K562 (cell line): ENCODE measurements around the gene RAB6A. TPM values are rescaled to one million over a fixed set of nuclear protein-coding genes. Genes with fewer than 3 reads are reported as not detected.

Experiments
- BCL6 ChIP-seq: fragments of 250-450 bp; sonication (Bioruptor Pico); IDR thresholded peaks from 2 replicates; pipeline ENCODE4 v1.4.0; 2020
- BRCA1 ChIP-seq, 2 experiments: fragments of 450-650 bp in 1 of 2; sonication (generic) in 1 of 2; formaldehyde crosslinking in 1 of 2; IDR thresholded peaks; 2 replicates each; pipeline versions ENCODE4 v1.5.0 to v1.6.1; 2017 to 2020; ENCODE audit warnings: mild to moderate bottlenecking in 1 of 2, missing genetic modification reagents in 1 of 2
- DEAF1 ChIP-seq: fragments of 450-650 bp; formaldehyde crosslinking; IDR thresholded peaks from 2 replicates; pipeline ENCODE4 v1.4.0; 2020; ENCODE audit warnings: mild to moderate bottlenecking, moderate library complexity
- FOXJ3 ChIP-seq: sonication (generic); formaldehyde crosslinking; IDR thresholded peaks from 2 replicates; pipeline ENCODE4 v1.4.0; 2020; ENCODE audit warnings: mild to moderate bottlenecking, missing genetic modification reagents
- GATA2 ChIP-seq: sonication (generic); formaldehyde crosslinking; IDR thresholded peaks from 2 replicates; pipeline ENCODE4 v1.4.0; 2020; ENCODE audit warnings: mild to moderate bottlenecking, missing genetic modification reagents
- HLTF ChIP-seq: fragments of 450-650 bp; IDR thresholded peaks from 2 replicates; pipeline ENCODE4 v1.6.1; 2016
- HNRNPH1 ChIP-seq: fragments of 200-400 bp; formaldehyde crosslinking; optimal IDR thresholded peaks from 2 replicates; pipeline ENCODE3; 2017; ENCODE audit warnings: low read depth, mild to moderate bottlenecking, low read length, moderate library complexity
- ILK ChIP-seq: fragments of 450-650 bp; IDR thresholded peaks from 2 replicates; pipeline ENCODE4 v1.6.1; 2016; ENCODE audit warnings: missing genetic modification characterization, low read depth, mild to moderate bottlenecking, missing compliant biosample characterization, moderate library complexity, borderline replicate concordance
- MAX ChIP-seq: sonication (generic); formaldehyde crosslinking; IDR thresholded peaks from 2 replicates; pipeline ENCODE4 v1.9.0; 2022; ENCODE audit warnings: mild to moderate bottlenecking, missing genetic modification reagents
- MCM3 ChIP-seq: fragments of 450-650 bp; IDR thresholded peaks from 2 replicates; pipeline ENCODE4 v1.6.1; 2016
- PTBP1 ChIP-seq: fragments of 200-400 bp; formaldehyde crosslinking; IDR thresholded peaks from 2 replicates; pipeline ENCODE4 v1.6.1; 2017; ENCODE audit warnings: low read depth, low read length
- RBM22 ChIP-seq: fragments of 200-400 bp; formaldehyde crosslinking; IDR thresholded peaks from 2 replicates; pipeline ENCODE4 v1.6.1; 2018; ENCODE audit warnings: low read length, low read depth; ENCODE audit not compliant: poor library complexity, severe bottlenecking
- RNF219 ChIP-seq: fragments of 250-450 bp; sonication (Bioruptor Pico); IDR thresholded peaks from 2 replicates; pipeline ENCODE4 v1.5.0; 2022; ENCODE audit warnings: mild to moderate bottlenecking
- SRSF9 ChIP-seq: fragments of 200-400 bp; formaldehyde crosslinking; IDR thresholded peaks from 2 replicates; pipeline ENCODE4 v1.6.1; 2017; ENCODE audit warnings: low read depth, low read length, borderline replicate concordance
- TGIF2 ChIP-seq: sonication (generic); formaldehyde crosslinking; IDR thresholded peaks from 2 replicates; pipeline ENCODE4 v1.8.1; 2022; ENCODE audit warnings: mild to moderate bottlenecking, missing genetic modification reagents, moderate library complexity
- THAP7 ChIP-seq: fragments of 250-450 bp; sonication (Bioruptor Pico); IDR thresholded peaks from 2 replicates; pipeline ENCODE4 v1.5.0; 2021
- VEZF1 ChIP-seq: fragments of 200-800 bp; sonication (Bioruptor generic); IDR thresholded peaks from 2 replicates; pipeline ENCODE4 v1.6.1; 2017; ENCODE audit warnings: missing genetic modification characterization, missing compliant biosample characterization
- ZBTB5 ChIP-seq: fragments of 450-650 bp; IDR thresholded peaks from 2 replicates; pipeline ENCODE4 v1.6.1; 2017; ENCODE audit warnings: antibody characterized with exemption
- ZNF146 ChIP-seq: IDR thresholded peaks from one replicate; pipeline ENCODE4 v1.6.1; 2018; ENCODE audit warnings: missing compliant biosample characterization; ENCODE audit not compliant: unreplicated experiment
- polyA plus RNA-seq, 8 experiments: library from polyadenylated mRNA; depleted of rRNA in 4 of 8; stranded (reverse) in 5 of 8; unstranded in 3 of 8; fragments of >200 nt; fragmentation: Nextera tagmentation in 2 of 8; fragmentation: Illumina TruSeq in 1 of 8; extraction: Ambion mirVana in 2 of 8; extraction: Trizol in 1 of 8; gene quantifications; 2 replicates each; pipeline versions ENCODE4 v1.2.1 to v1.2.3, GENCODE V29; 2011 to 2014; ENCODE audit warnings: inconsistent platforms in 1 of 8, missing spikeins in 1 of 8
- total RNA-seq, 7 experiments: library from RNA; depleted of rRNA in 6 of 7; stranded (reverse); fragments of >200 nt in 6 of 7; fragmentation: Illumina TruSeq in 2 of 7; extraction: Trizol in 2 of 7; gene quantifications; 2 replicates each; pipeline versions ENCODE4 v1.2.1 to v1.2.3, GENCODE V29; 2011 to 2021; ENCODE audit warnings: low replicate concordance in 1 of 7

The RAB6A gene
- total and polyA plus RNA-seq, 9 of the 15 experiments (the other 6 are each of a cell fraction or from before 2014, with no cell fraction given) = 14.0 to 95.3 (median 45.4) TPM

GRCh38 chr11:73779084-73779902 is 18.4 kb upstream of the RAB6A start (continued):
- TF ChIP-seq RNF219 (CRISPR knock-in tag) (no peak), TGIF2 (CRISPR knock-in tag) (no peak), PTBP1 (no peak), GATA2 (CRISPR knock-in tag) (peak; percentile 79), VEZF1 (CRISPR knock-in tag) (peak; percentile 87), HNRNPH1 (no peak), HLTF (no peak), THAP7 (CRISPR knock-in tag) (peak; percentile 99), FOXJ3 (CRISPR knock-in tag) (no peak), RBM22 (no peak), ILK (tag) (no peak), ZBTB5 (no peak), DEAF1 (CRISPR knock-in tag) (no peak), SRSF9 (no peak), BRCA1 (IDR thresholded peaks at IDR 0.05) (no peak), BRCA1 (CRISPR knock-in tag; IDR thresholded peaks at IDR 0.05) (no peak), MCM3 (no peak), MAX (CRISPR knock-in tag) (peak; percentile 94), BCL6 (CRISPR knock-in tag) (no peak), ZNF146 (no peak)
